ENCODE measurements around the gene FADD.

GRCh38 chr11:70176940-70177689 lies 26.0 kb upstream of the FADD start:
- TF ChIP-seq POLR2A (IDR thresholded peaks at IDR 0.05; ENCODE audit: low read depth, low read length) (no peak), POLR2AphosphoS5 (IDR thresholded peaks at IDR 0.05; ENCODE audit: low read depth, low read length) (no peak), SPI1 (IDR thresholded peaks at IDR 0.05; ENCODE audit: low read depth, low read length) (no peak), TAF1 (IDR thresholded peaks at IDR 0.05; ENCODE audit: low read depth, low read length) (no peak), PAX5 (IDR thresholded peaks at IDR 0.05; ENCODE audit: insufficient read depth, low read length, severe bottlenecking) (no peak), POU2F2 (IDR thresholded peaks at IDR 0.05; ENCODE audit: low read depth, low read length) (no peak)

Data from GM12891 (cell line).